H1 (cell line): ENCODE data around the gene DNAJB5. TPM values are rescaled to one million over a fixed set of nuclear protein-coding genes. Genes with fewer than 3 reads are reported as not detected.

ENCODE experiments used
- CTCF ChIA-PET: fragments of 300-600 bp; sonication (Branson Sonifier 250); formaldehyde crosslinking; loops from one replicate; lab custom pipeline; 2021; ENCODE audit not compliant: partially characterized antibody; lab: Charles Lee
- POLR2A ChIA-PET: fragments of 300-600 bp; sonication (Branson Sonifier 250); formaldehyde crosslinking; loops from one replicate; lab custom pipeline; 2021; ENCODE audit warnings: inconsistent platforms; ENCODE audit not compliant: partially characterized antibody; lab: Charles Lee
- DNase-seq, 2 experiments: peaks; one replicate each; pipeline versions ENCODE4 v3.0.0 to v3.0.0-alpha.2; 2010 to 2022; ENCODE audit warnings: low spot score in 2 of 2, low read depth in 1 of 2, mixed read lengths in 1 of 2
- FAIRE-seq: peaks from 2 replicates; lab custom pipeline; 2011; peaks lifted over from hg19 to GRCh38; lab: Jason Lieb, UNC
- H2AFZ ChIP-seq: 2 replicates; pipeline ENCODE4 v1.8.1; 2012; ENCODE audit warnings: low read length, inconsistent platforms
- H2AK5ac ChIP-seq: 2 replicates; pipeline ENCODE4 v1.6.1; 2013; ENCODE audit warnings: low read depth, low read length
- H2BK120ac ChIP-seq: replicated peaks from 2 replicates; pipeline ENCODE3; 2013; ENCODE audit warnings: low read depth, low read length, inconsistent platforms
- H2BK12ac ChIP-seq: 2 replicates; pipeline ENCODE4 v1.6.1; 2013; ENCODE audit warnings: low read depth, low read length
- H2BK15ac ChIP-seq: 2 replicates; pipeline ENCODE4 v1.6.1; 2013; ENCODE audit warnings: low read length
- H2BK20ac ChIP-seq: 2 replicates; pipeline ENCODE4 v1.6.1; 2013; ENCODE audit warnings: low read length
- H2BK5ac ChIP-seq: 2 replicates; pipeline ENCODE4 v1.6.1; 2013; ENCODE audit warnings: low read depth, low read length
- H3K14ac ChIP-seq: 2 replicates; pipeline ENCODE4 v1.6.1; 2013; ENCODE audit warnings: inconsistent platforms; ENCODE audit not compliant: insufficient read length
- H3K18ac ChIP-seq: 2 replicates; pipeline ENCODE4 v1.6.1; 2013; ENCODE audit warnings: low read length; ENCODE audit errors: extremely low read depth
- H3K23ac ChIP-seq: 2 replicates; pipeline ENCODE4 v1.6.1; 2013; ENCODE audit warnings: inconsistent platforms; ENCODE audit not compliant: insufficient read length
- H3K23me2 ChIP-seq: 2 replicates; pipeline ENCODE4 v1.6.1; 2013; ENCODE audit warnings: low read depth, low read length
- H3K27ac ChIP-seq: 2 replicates; pipeline ENCODE4 v1.6.1; 2011; ENCODE audit warnings: low read depth, low read length, inconsistent platforms
- H3K27me3 ChIP-seq, 4 experiments: replicated peaks in 1 of 4; 1 replicate in 1 of 4; 2 replicates in 3 of 4; pipeline versions ENCODE4 v1.6.1 to v1.8.1; 2011 to 2013; ENCODE audit warnings: low read length in 3 of 4, mild to moderate bottlenecking in 3 of 4, inconsistent platforms in 2 of 4, mixed read lengths in 2 of 4, moderate library complexity in 1 of 4; ENCODE audit not compliant: control insufficient read depth in 3 of 4, insufficient read depth in 3 of 4; ENCODE audit errors: extremely low read depth in 1 of 4
- H3K36me3 ChIP-seq, 4 experiments: 2 replicates each; pipeline versions ENCODE4 v1.6.1 to v1.8.1; 2011 to 2013; ENCODE audit warnings: mild to moderate bottlenecking in 4 of 4, low read length in 3 of 4, moderate library complexity in 2 of 4, control low read depth in 1 of 4, inconsistent platforms in 1 of 4; ENCODE audit not compliant: insufficient read depth in 4 of 4, control insufficient read depth in 2 of 4
- H3K4ac ChIP-seq: replicated peaks from 2 replicates; pipeline ENCODE3; 2013; ENCODE audit warnings: low read length, low read depth, mixed read lengths, inconsistent platforms; ENCODE audit not compliant: insufficient read length
- H3K4me1 ChIP-seq, 4 experiments: replicated peaks in 1 of 4; 1 replicate in 1 of 4; 2 replicates in 3 of 4; pipeline versions ENCODE4 v1.6.1 to v1.8.1; 2011 to 2013; ENCODE audit warnings: low read length in 3 of 4, inconsistent platforms in 2 of 4, mixed read lengths in 1 of 4; ENCODE audit not compliant: insufficient read depth in 4 of 4, control insufficient read depth in 3 of 4
- H3K4me2 ChIP-seq, 2 experiments: 2 replicates each; pipeline versions ENCODE4 v1.6.1 to v1.8.1; 2011 to 2013; ENCODE audit warnings: low read depth in 2 of 2, low read length in 2 of 2, control low read depth in 1 of 2, inconsistent platforms in 1 of 2, mild to moderate bottlenecking in 1 of 2; ENCODE audit not compliant: insufficient read depth in 1 of 2
- H3K4me3 ChIP-seq, 4 experiments: fragments of 200-600, 300-600 bp in 1 of 4; sonication (generic), shearing (Covaris generic), sonication (Bioruptor Twin) in 1 of 4; 2 replicates each; pipeline versions ENCODE4 v1.5.1 to v1.8.1; 2011 to 2016; ENCODE audit warnings: low read length in 4 of 4, low read depth in 3 of 4, control low read depth in 2 of 4, inconsistent platforms in 2 of 4, mild to moderate bottlenecking in 2 of 4, mixed read lengths in 1 of 4, moderate library complexity in 1 of 4; ENCODE audit not compliant: insufficient read depth in 2 of 4; ENCODE audit errors: extremely low read depth in 1 of 4
- H3K56ac ChIP-seq: replicated peaks from 2 replicates; pipeline ENCODE3; 2013; ENCODE audit warnings: low read depth, mild to moderate bottlenecking, mixed read lengths, low read length, inconsistent platforms; ENCODE audit not compliant: insufficient read length
- H3K79me1 ChIP-seq: 2 replicates; pipeline ENCODE4 v1.6.1; 2013; ENCODE audit warnings: low read depth, low read length, control low read depth
- H3K79me2 ChIP-seq, 2 experiments: 2 replicates each; pipeline versions ENCODE4 v1.6.1 to v1.8.1; 2012 to 2013; ENCODE audit warnings: low read length in 2 of 2, mild to moderate bottlenecking in 2 of 2, inconsistent platforms in 1 of 2; ENCODE audit not compliant: insufficient read depth in 2 of 2, control insufficient read depth in 1 of 2
- H3K9ac ChIP-seq, 4 experiments: replicated peaks in 1 of 4; 1 replicate in 1 of 4; 2 replicates in 3 of 4; pipeline versions ENCODE4 v1.6.1 to v1.8.1; 2011 to 2013; ENCODE audit warnings: low read depth in 3 of 4, low read length in 3 of 4, control low read depth in 2 of 4, mild to moderate bottlenecking in 2 of 4, moderate library complexity in 2 of 4, inconsistent platforms in 1 of 4; ENCODE audit errors: extremely low read depth in 1 of 4
- H3K9me3 ChIP-seq, 2 experiments: 2 replicates each; pipeline versions ENCODE4 v1.6.1 to v1.8.1; 2012 to 2013; ENCODE audit warnings: mild to moderate bottlenecking in 2 of 2, moderate library complexity in 2 of 2, control low read depth in 1 of 2, inconsistent platforms in 1 of 2, low read depth in 1 of 2, low read length in 1 of 2, mixed read lengths in 1 of 2; ENCODE audit not compliant: insufficient read depth in 2 of 2
- H4K20me1 ChIP-seq, 2 experiments: replicated peaks in 1 of 2; 2 replicates each; pipeline versions ENCODE3 to v1.8.1; 2011 to 2013; ENCODE audit warnings: inconsistent platforms in 2 of 2, low read length in 2 of 2, mild to moderate bottlenecking in 1 of 2; ENCODE audit not compliant: insufficient read depth in 2 of 2, control insufficient read depth in 1 of 2
- H4K5ac ChIP-seq: 2 replicates; pipeline ENCODE4 v1.6.1; 2013; ENCODE audit warnings: low read length, low read depth, mixed read lengths, inconsistent platforms; ENCODE audit not compliant: insufficient read length
- H4K8ac ChIP-seq: 2 replicates; pipeline ENCODE4 v1.8.0; 2013; ENCODE audit warnings: mild to moderate bottlenecking, moderate library complexity, low read length, inconsistent platforms; ENCODE audit not compliant: insufficient read depth; ENCODE audit errors: extremely low read depth
- H4K91ac ChIP-seq: replicated peaks from 2 replicates; pipeline ENCODE3; 2013; ENCODE audit warnings: low read length, mixed read lengths, inconsistent platforms; ENCODE audit not compliant: insufficient read length
- BCL11A ChIP-seq, 2 experiments: IDR thresholded peaks; one replicate each; pipeline ENCODE4 v1.6.1; 2011; ENCODE audit warnings: low read depth in 2 of 2, low read length in 2 of 2, mild to moderate bottlenecking in 2 of 2
- CEBPB ChIP-seq: IDR thresholded peaks from 2 replicates; pipeline ENCODE4 v1.6.1; 2012; ENCODE audit warnings: low read depth, low read length
- CREB1 ChIP-seq: IDR thresholded peaks from 2 replicates; pipeline ENCODE4 v1.6.1; 2012; ENCODE audit warnings: inconsistent platforms
- EGR1 ChIP-seq: IDR thresholded peaks from 2 replicates; pipeline ENCODE4 v1.6.1; 2011; ENCODE audit warnings: low read depth, low read length, borderline replicate concordance
- EP300 ChIP-seq, 2 experiments: IDR thresholded peaks; 1 replicate in 1 of 2; 2 replicates in 1 of 2; pipeline ENCODE4 v1.6.1; 2011 to 2012; ENCODE audit warnings: low read depth in 2 of 2, low read length in 2 of 2, mild to moderate bottlenecking in 2 of 2, borderline replicate concordance in 1 of 2, inconsistent platforms in 1 of 2, moderate library complexity in 1 of 2
- EZH2 ChIP-seq: fragments of 200-600 bp; sonication (generic); IDR thresholded peaks from 2 replicates; pipeline ENCODE4 v1.7.1; 2012; ENCODE audit warnings: low read depth, mild to moderate bottlenecking, moderate library complexity, low read length, inconsistent platforms; ENCODE audit not compliant: severe bottlenecking
- FOSL1 ChIP-seq: IDR thresholded peaks from 2 replicates; pipeline ENCODE4 v1.6.1; 2011; ENCODE audit warnings: mild to moderate bottlenecking, low read depth, low read length, moderate library complexity; ENCODE audit not compliant: insufficient read depth
- HDAC6 ChIP-seq: IDR thresholded peaks from one replicate; pipeline ENCODE4 v1.7.1; 2012; ENCODE audit warnings: low read depth, mild to moderate bottlenecking, inconsistent platforms, low read length, moderate library complexity
- JUND ChIP-seq: IDR thresholded peaks from 2 replicates; pipeline ENCODE4 v1.6.1; 2011; ENCODE audit warnings: mild to moderate bottlenecking, improper control_type of control experiment, low read length
- KDM1A ChIP-seq: fragments of 200-600, 300-600 bp; sonication (generic); IDR thresholded peaks from 2 replicates; pipeline ENCODE4 v1.7.1; 2016; ENCODE audit warnings: mild to moderate bottlenecking, low read length, borderline replicate concordance
- NRF1 ChIP-seq: IDR thresholded peaks from 2 replicates; pipeline ENCODE4 v1.6.1; 2011; ENCODE audit warnings: mild to moderate bottlenecking, low read depth, low read length, improper control_type of control experiment
- RBBP5 ChIP-seq: IDR thresholded peaks from 2 replicates; pipeline ENCODE4 v1.7.1; 2012; ENCODE audit warnings: low read depth, mild to moderate bottlenecking, inconsistent platforms, low read length, moderate library complexity, borderline replicate concordance
- SP2 ChIP-seq: IDR thresholded peaks from 2 replicates; pipeline ENCODE4 v1.6.1; 2012; ENCODE audit warnings: mild to moderate bottlenecking, low read length, inconsistent platforms
- TAF7 ChIP-seq: optimal IDR thresholded peaks from 2 replicates; pipeline ENCODE3; 2011; ENCODE audit warnings: low read depth, mild to moderate bottlenecking, inconsistent platforms, low read length, moderate library complexity, borderline replicate concordance
- ZNF274 ChIP-seq: IDR thresholded peaks from 2 replicates; pipeline ENCODE4 v1.7.0; 2012; ENCODE audit warnings: low read length, borderline replicate concordance; ENCODE audit errors: extremely low read depth
- WGBS, 2 experiments: shearing (Covaris generic) in 1 of 2; methylation state at CpG; one replicate each; pipeline versions ENCODE4 v1.1.6 to v1.1.7; 2013 to 2015; ENCODE audit warnings: low lambda C conversion rate in 2 of 2, mixed read lengths in 2 of 2, inconsistent platforms in 1 of 2, low coverage in 1 of 2, missing lambda C conversion rate in 1 of 2; ENCODE audit not compliant: insufficient replicate concordance in 2 of 2, insufficient coverage in 1 of 2, insufficient read length in 1 of 2; ENCODE audit errors: extremely low coverage in 1 of 2, missing lambda C conversion rate in 1 of 2; 5-methylcytosine and 5-hydroxymethylcytosine counted together
- polyA plus RNA-seq, 7 experiments: library from polyadenylated mRNA; depleted of rRNA in 3 of 7; stranded (reverse) in 5 of 7; unstranded in 2 of 7; fragments of >200 nt in 5 of 7; fragments of 200-250 nt in 2 of 7; gene quantifications; 1 replicate in 5 of 7; 2 replicates in 1 of 7; 4 replicates in 1 of 7; pipeline versions ENCODE4 v1.2.1 to v1.2.3, GENCODE V29; 2011 to 2013; ENCODE audit warnings: missing spikeins in 2 of 7, mixed read lengths in 2 of 7
- total RNA-seq: library from RNA; stranded (reverse); fragmentation: NEBNext Ultra II Directional; extraction: Animal tissue kit (Norgen Biotek cat#: 25700); gene quantifications from 2 replicates; pipeline ENCODE4 v1.2.1, GENCODE V29; 2021

Gene DNAJB5
- total and polyA plus RNA-seq, 2 of the 8 experiments (the other 6 are each of a cell fraction or from before 2014, with no cell fraction given), result 25.0 to 34.1 TPM

DNA sequence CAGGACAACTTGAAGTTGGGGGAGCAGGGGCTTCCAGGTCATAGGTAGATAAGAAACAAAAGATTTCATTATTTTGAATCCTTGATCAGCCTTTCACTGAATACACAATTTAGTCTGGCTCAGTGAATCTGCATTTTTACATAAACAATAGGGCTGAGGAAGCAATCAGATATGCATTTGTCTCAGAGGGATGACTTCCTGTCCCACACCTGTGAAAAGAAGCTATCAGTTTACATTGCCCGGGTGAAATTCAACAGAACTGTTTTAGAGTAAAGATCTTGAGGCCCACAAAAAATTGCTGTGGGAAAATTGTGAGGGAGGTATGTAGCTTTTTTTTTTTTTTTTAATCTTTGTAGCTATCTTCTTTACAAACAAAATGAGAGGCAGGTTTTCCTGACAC is 38.3 kb downstream of the DNAJB5 start:
- H3K23ac ChIP-seq, result no peak overlapping the region
- H3K14ac ChIP-seq, result no peak overlapping the region
- no peak overlapping the region for H2BK5ac ChIP-seq
- no peak overlapping the region for H3K56ac ChIP-seq
- no peak overlapping the region for H3K9ac ChIP-seq
- H3K4me2 ChIP-seq, result no peak overlapping the region
- H3K9me3 ChIP-seq, result peaks cover 16 to 18% of the 10 kb centered on the region in 2 experiments
- no peak overlapping the region for H3K4ac ChIP-seq
- POLR2A ChIA-PET, result interaction anchor here (0.9 to 1.8 kb wide), 10 partner anchors 17 to 55 kb away, joined by 3 to 8 read pairs (median 4); partner anchors contain the start of genes FANCG and VCP
- no peak overlapping the region for H4K5ac ChIP-seq
- no peak overlapping the region for H3K4me3 ChIP-seq
- H3K18ac ChIP-seq, result no peak overlapping the region
- no peak overlapping the region for H4K8ac ChIP-seq
- no peak for DNase-seq
- no peak overlapping the region for H4K91ac ChIP-seq
- no peak overlapping the region for H2BK120ac ChIP-seq
- H3K4me1 ChIP-seq, result peaks cover 0 to 10% (median 3%) of the 10 kb centered on the region in 4 experiments; a peak in 3 of 7 replicates
- no peak for FAIRE-seq
- no peaks in the 10 kb centered on the region for H3K79me2 ChIP-seq
- no peak overlapping the region for H2BK20ac ChIP-seq
- no peaks in the 10 kb centered on the region for H3K79me1 ChIP-seq
- H3K23me2 ChIP-seq, result no peaks in the 10 kb centered on the region
- no peak overlapping the region for H2AK5ac ChIP-seq
- no peak overlapping the region for H2BK15ac ChIP-seq
- no peaks in the 10 kb centered on the region for H4K20me1 ChIP-seq
- CTCF ChIA-PET, result interaction anchor here (0.8 to 3.0 kb wide), 8 partner anchors 8 to 242 kb away, joined by 3 to 14 read pairs (median 8); no protein-coding TSS in a partner anchor
- 75% methylated on average over 1 of the region's 1 CpG; no CpG with 5 or more reads in 1 of the 2 experiments for WGBS, 2 experiments
- H2BK12ac ChIP-seq, result no peak overlapping the region
- no peak overlapping the region for H3K27ac ChIP-seq
- H3K36me3 ChIP-seq, result peaks cover 0 to 3% (median 0%) of the 10 kb centered on the region in 4 experiments; a peak in 1 of 8 replicates
- H3K27me3 ChIP-seq, result no peaks in the 10 kb centered on the region
- H2AFZ ChIP-seq, result no peak overlapping the region
- no peak for TF ChIP-seq ZNF274
- TF ChIP-seq BCL11A (IDR thresholded peaks at IDR 0.05; ENCODE audit: low read depth in 2 of 2, low read length in 2 of 2), result no peak
- no peak for TF ChIP-seq EGR1
- TF ChIP-seq KDM1A, result no peak
- TF ChIP-seq RBBP5, result no peak
- no peak for TF ChIP-seq HDAC6
- no peak for TF ChIP-seq SP2
- TF ChIP-seq CREB1, result no peak
- no peak for TF ChIP-seq EZH2
- no peak for TF ChIP-seq TAF7
- TF ChIP-seq FOSL1, result no peak
- no peak for TF ChIP-seq NRF1
- TF ChIP-seq CEBPB, result no peak
- no peak for TF ChIP-seq JUND
- TF ChIP-seq EP300 (IDR thresholded peaks at IDR 0.05; ENCODE audit: borderline replicate concordance in 1 of 2, low read depth in 2 of 2, low read length in 2 of 2), result no peak
